ENCODE results near the gene SENP2.
"Not testable (repeated sequence)": the region's sequence is repeated elsewhere in the genome, so short reads cannot be mapped to it uniquely, and the experiment has no call there.

The SENP2 gene

GRCh38 chr3:185585859-185586685 lies at the start of gene SENP2:
SENP2 (plus strand) TSS chr3:185586295; CDS start chr3:185586414, 119 bp downstream.
- in situ Hi-C loops (cut with HindIII; ENCODE audit: low sequenced_read_pairs): no loop called here

- in situ Hi-C loops (cut with HindIII; ENCODE audit: low sequenced_read_pairs): no loop called here
These were observed 48.6 kb upstream of the SENP2 start for GRCh38 chr3:185537369-185537970.

GRCh38 chr3:185539934-185540333 lies 46.2 kb upstream of the SENP2 start:
- in situ Hi-C loops (cut with HindIII; ENCODE audit: low sequenced_read_pairs): no loop called here

GRCh38 chr3:185540695-185541094 lies 45.4 kb upstream of the SENP2 start:
- in situ Hi-C loops (cut with HindIII; ENCODE audit: low sequenced_read_pairs): no loop called here

GRCh38 chr3:185549122-185549521 lies 37.0 kb upstream of the SENP2 start:
- in situ Hi-C loops (cut with HindIII; ENCODE audit: low sequenced_read_pairs): no loop called here

GRCh38 chr3:185549651-185550111 lies 36.4 kb upstream of the SENP2 start:
- in situ Hi-C loops (cut with HindIII; ENCODE audit: low sequenced_read_pairs): no loop called here

GRCh38 chr3:185552358-185552877 lies 33.7 kb upstream of the SENP2 start, which contains the start of gene LIPH:
LIPH (minus strand) TSS chr3:185552588; CDS start chr3:185552471, 117 bp downstream.
- in situ Hi-C loops (cut with HindIII; ENCODE audit: low sequenced_read_pairs): no loop called here

GRCh38 chr3:185555101-185555501 lies 31.0 kb upstream of the SENP2 start:
- in situ Hi-C loops (cut with HindIII; ENCODE audit: low sequenced_read_pairs): no loop called here

GRCh38 chr3:185555860-185556347 lies 30.2 kb upstream of the SENP2 start:
- in situ Hi-C loops (cut with HindIII; ENCODE audit: low sequenced_read_pairs): no loop called here

- in situ Hi-C loops (cut with HindIII; ENCODE audit: low sequenced_read_pairs): not testable (repeated sequence)
These were observed 29.5 kb upstream of the SENP2 start for GRCh38 chr3:185556640-185557039.

GRCh38 chr3:185558395-185558794 lies 27.7 kb upstream of the SENP2 start:
- in situ Hi-C loops (cut with HindIII; ENCODE audit: low sequenced_read_pairs): no loop called here

- in situ Hi-C loops (cut with HindIII; ENCODE audit: low sequenced_read_pairs): no loop called here
These were observed 26.4 kb upstream of the SENP2 start for GRCh38 chr3:185559706-185560090.

GRCh38 chr3:185560676-185561075 lies 25.4 kb upstream of the SENP2 start:
- in situ Hi-C loops (cut with HindIII; ENCODE audit: low sequenced_read_pairs): no loop called here

- in situ Hi-C loops (cut with HindIII; ENCODE audit: low sequenced_read_pairs): no loop called here
These were observed 24.6 kb upstream of the SENP2 start for GRCh38 chr3:185561374-185561943.

- in situ Hi-C loops (cut with HindIII; ENCODE audit: low sequenced_read_pairs): no loop called here
These were observed 24.1 kb upstream of the SENP2 start for GRCh38 chr3:185561958-185562357.

GRCh38 chr3:185572183-185572582 lies 13.9 kb upstream of the SENP2 start:
- in situ Hi-C loops (cut with HindIII; ENCODE audit: low sequenced_read_pairs): no loop called here

GRCh38 chr3:185575108-185575869 lies 10.8 kb upstream of the SENP2 start:
- in situ Hi-C loops (cut with HindIII; ENCODE audit: low sequenced_read_pairs): not testable (repeated sequence)

- in situ Hi-C loops (cut with HindIII; ENCODE audit: low sequenced_read_pairs): no loop called here
These were observed 3.9 kb upstream of the SENP2 start for GRCh38 chr3:185582236-185582635.

GRCh38 chr3:185582871-185583270 lies 3.2 kb upstream of the SENP2 start:
- in situ Hi-C loops (cut with HindIII; ENCODE audit: low sequenced_read_pairs): no loop called here

- in situ Hi-C loops (cut with HindIII; ENCODE audit: low sequenced_read_pairs): no loop called here
These were observed 2.2 kb upstream of the SENP2 start for GRCh38 chr3:185583925-185584324.

- in situ Hi-C loops (cut with HindIII; ENCODE audit: low sequenced_read_pairs): no loop called here
These were observed 1.4 kb upstream of the SENP2 start for GRCh38 chr3:185584686-185585085.
